Left ventricle myocardium inferior (tissue), 1 donor: ENCODE results near the gene THRSP. TPM values are rescaled to one million over a fixed set of nuclear protein-coding genes. Genes with fewer than 3 reads are reported as not detected.
"Not testable (repeated sequence)": the region's sequence is repeated elsewhere in the genome, so short reads cannot be mapped to it uniquely, and the experiment has no call there.

Experiments used
- DNase-seq: peaks from one replicate; pipeline ENCODE4 v3.0.0-alpha.2; 2020
- H3K27ac ChIP-seq: fragments of 200-600 bp; replicated peaks from 2 replicates; pipeline ENCODE4 v1.8.0; 2021
- H3K27me3 ChIP-seq: fragments of 200-600 bp; 2 replicates; pipeline ENCODE4 v1.8.0; 2021; ENCODE audit warnings: low read depth
- H3K36me3 ChIP-seq: fragments of 200-600 bp; 2 replicates; pipeline ENCODE4 v1.8.0; 2021
- H3K4me1 ChIP-seq: fragments of 200-600 bp; 2 replicates; pipeline ENCODE4 v1.8.0; 2021
- H3K4me3 ChIP-seq: fragments of 200-600 bp; 2 replicates; pipeline ENCODE4 v1.8.0; 2021; ENCODE audit warnings: mild to moderate bottlenecking, moderate library complexity
- H3K9me3 ChIP-seq: fragments of 200-600 bp; replicated peaks from 2 replicates; pipeline ENCODE4 v1.8.0; 2021
- CTCF ChIP-seq: fragments of 200-600 bp; IDR thresholded peaks from 2 replicates; pipeline ENCODE4 v1.8.0; 2021; ENCODE audit warnings: antibody characterized with exemption, mild to moderate bottlenecking, borderline replicate concordance
- intact Hi-C: fragments of 100-400 bp; cut with micrococcal nuclease; formaldehyde crosslinking; loops from one replicate; pipeline ENCODE4 v1.11.0; 2022
- total RNA-seq: library from RNA; stranded (reverse); fragmentation: NEBNext Ultra II Directional; extraction: Animal tissue kit (Norgen Biotek cat#: 25700); gene quantifications from one replicate; pipeline ENCODE4 v1.2.1, GENCODE V29; 2021
- donor health status: DM: no; HTN: yes; CAD: no; lungs with severe emphysema.

The THRSP gene
- total RNA-seq, 1 donor from 2014 or later: 0.25 TPM

- H3K4me1 ChIP-seq: peaks cover 8% of the 10 kb centered on the region
- H3K9me3 ChIP-seq: no peaks in the 10 kb centered on the region
- H3K27ac ChIP-seq: no peak overlapping the region
- intact Hi-C loops: no loop called here
- no peak for DNase-seq
- no peak overlapping the region for H3K4me3 ChIP-seq
- TF ChIP-seq CTCF: no peak
- H3K27me3 ChIP-seq: no peaks in the 10 kb centered on the region
- no peaks in the 10 kb centered on the region for H3K36me3 ChIP-seq
These were observed 8.7 kb upstream of the THRSP start for GRCh38 chr11:78054971-78055370.

- no peak overlapping the region for H3K4me3 ChIP-seq
- no peak for TF ChIP-seq CTCF
- no peak overlapping the region for H3K27ac ChIP-seq
- no peaks in the 10 kb centered on the region for H3K9me3 ChIP-seq
- intact Hi-C loops: no loop called here
- DNase-seq: no peak
- H3K4me1 ChIP-seq: peaks cover 18% of the 10 kb centered on the region
- H3K27me3 ChIP-seq: no peaks in the 10 kb centered on the region
- H3K36me3 ChIP-seq: no peaks in the 10 kb centered on the region
These were observed 7.6 kb upstream of the THRSP start for GRCh38 chr11:78056093-78056492.

- H3K9me3 ChIP-seq: no peaks in the 10 kb centered on the region
- H3K4me1 ChIP-seq: peaks cover 28% of the 10 kb centered on the region
- intact Hi-C loops: no loop called here
- H3K4me3 ChIP-seq: no peak overlapping the region
- DNase-seq: no peak
- H3K36me3 ChIP-seq: no peaks in the 10 kb centered on the region
- no peak for TF ChIP-seq CTCF
- H3K27ac ChIP-seq: no peak overlapping the region
- no peaks in the 10 kb centered on the region for H3K27me3 ChIP-seq
These were observed 6.1 kb upstream of the THRSP start for GRCh38 chr11:78057462-78058055.

GRCh38 chr11:78059749-78060328 lies 3.8 kb upstream of the THRSP start:
- DNase-seq, intact Hi-C loops, H3K4me3 ChIP-seq, H3K9me3 ChIP-seq, H3K36me3 ChIP-seq, H3K27me3 ChIP-seq, H3K27ac ChIP-seq: not testable (repeated sequence)
- H3K4me1 ChIP-seq: peaks cover 28% of the 10 kb centered on the region

- no peak for DNase-seq
- Histone ChIP-seq H3K9me3 (no peaks in the 10 kb centered on the region), H3K4me1 (peaks cover 34% of the 10 kb centered on the region), H3K27me3 (no peaks in the 10 kb centered on the region), H3K36me3 (no peaks in the 10 kb centered on the region), H3K4me3 (no peak overlapping the region), H3K27ac (peak overlapping the region; percentile 73)
- no peak for TF ChIP-seq CTCF
- intact Hi-C loops: no loop called here
These were observed 3.1 kb upstream of the THRSP start for GRCh38 chr11:78060533-78060932.

- no peak for TF ChIP-seq CTCF
- intact Hi-C loops: no loop called here
- no peaks in the 10 kb centered on the region for H3K9me3 ChIP-seq
- no peak overlapping the region for H3K4me3 ChIP-seq
- peak; percentile 67 for DNase-seq
- no peaks in the 10 kb centered on the region for H3K27me3 ChIP-seq
- peaks cover 28% of the 10 kb centered on the region for H3K4me1 ChIP-seq
- peak overlapping the region; percentile 73 for H3K27ac ChIP-seq
- H3K36me3 ChIP-seq: no peaks in the 10 kb centered on the region
These were observed 2.4 kb upstream of the THRSP start for GRCh38 chr11:78061088-78061920.
